ENCODE measurements around the gene TNFAIP8L2. TPM values are rescaled to one million over a fixed set of nuclear protein-coding genes. Genes with fewer than 3 reads are reported as not detected.

The TNFAIP8L2 gene
- total RNA-seq, 1 experiment from 2014 or later = not detected

DNA sequence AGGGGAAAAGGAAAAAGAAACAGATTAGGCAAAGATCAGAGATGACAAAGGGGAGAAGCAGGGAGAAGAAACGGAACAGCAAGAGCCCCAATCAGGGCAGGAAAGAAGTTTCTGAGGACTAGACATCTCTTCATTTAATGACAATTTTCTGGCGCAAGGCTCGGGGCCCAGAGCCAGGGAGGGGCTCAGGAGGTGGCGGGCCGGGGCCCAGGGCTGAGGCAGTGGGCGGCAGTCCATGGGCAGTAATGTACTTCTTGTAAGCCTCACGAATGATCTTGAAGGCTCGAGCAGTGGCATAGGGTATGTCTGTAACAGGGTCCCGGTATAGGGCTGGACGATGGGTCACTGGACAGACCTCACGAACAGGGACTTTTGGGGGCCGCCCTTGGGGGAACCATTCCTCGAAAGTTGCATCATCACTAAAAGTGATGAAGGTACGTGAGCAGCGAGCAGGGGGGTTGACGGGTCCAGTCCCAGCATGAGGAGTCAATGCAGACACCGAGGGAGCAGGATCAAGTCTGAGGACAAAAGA, 20.1 kb downstream of the TNFAIP8L2 start:
- Histone ChIP-seq H3K9me3 (ENCODE audit: control insufficient read depth, low read depth, low read length) (no peaks in the 10 kb centered on the region), H4K20me1 (ENCODE audit: control insufficient read depth, insufficient read depth, insufficient read length) (no peaks in the 10 kb centered on the region), H3T11ph (ENCODE audit: low read length) (no peak overlapping the region), H3K79me2 (ENCODE audit: insufficient read depth, low read length) (no peaks in the 10 kb centered on the region), H2BK5ac (ENCODE audit: insufficient read length, low read length) (no peak overlapping the region), H3K56ac (ENCODE audit: insufficient read length, low read depth, low read length) (no peak overlapping the region), H2BK120ac (ENCODE audit: low read depth, low read length, poor library complexity, severe bottlenecking) (no peak overlapping the region), H4K5ac (ENCODE audit: insufficient read length, low read depth, low read length) (no peak overlapping the region), H2BK12ac (ENCODE audit: insufficient read length, low read depth, low read length) (no peak overlapping the region), H2AFZ (ENCODE audit: low read length) (no peak overlapping the region), H3K23me2 (ENCODE audit: insufficient read length, low read depth, low read length, poor library complexity, severe bottlenecking) (no peaks in the 10 kb centered on the region), H3K18ac (ENCODE audit: insufficient read length, low read depth, low read length) (no peak overlapping the region), H3K9ac (ENCODE audit: extremely low read depth, insufficient read length, low read length) (no peak overlapping the region), H3K23ac (ENCODE audit: insufficient read length, low read depth, low read length) (no peak overlapping the region), H3K14ac (ENCODE audit: insufficient read depth, low read length) (no peak overlapping the region), H3K4me1 (ENCODE audit: insufficient read depth, low read length) (no peaks in the 10 kb centered on the region), H3K4me2 (ENCODE audit: insufficient read depth, insufficient read length, low read length) (no peak overlapping the region), H3K27ac (ENCODE audit: insufficient read length, low read depth, low read length) (no peak overlapping the region), H4K91ac (ENCODE audit: insufficient read length, low read depth, low read length) (no peak overlapping the region), H3K4ac (ENCODE audit: low read depth, low read length) (no peak overlapping the region), H2AK5ac (ENCODE audit: insufficient read length, low read length) (no peak overlapping the region), H3K27me3 (ENCODE audit: insufficient read depth, low read length) (no peaks in the 10 kb centered on the region), H4K8ac (replicated peaks; ENCODE audit: insufficient read length, low read depth, low read length) (no peak overlapping the region), H2BK15ac (ENCODE audit: low read depth, low read length) (no peak overlapping the region), H3K79me1 (ENCODE audit: insufficient read depth, low read depth, low read length, poor library complexity, severe bottlenecking) (no peaks in the 10 kb centered on the region), H2BK20ac (ENCODE audit: low read depth, low read length, poor library complexity, severe bottlenecking) (no peak overlapping the region)
- no peak for TF ChIP-seq CTCF (conservative IDR thresholded peaks at IDR 0.05)
- H3K9me3 Mint-ChIP-seq = no peaks in the 10 kb centered on the region
- DNase-seq = no peak
- H3K27me3 Mint-ChIP-seq (ENCODE audit: low read depth) = no peaks in the 10 kb centered on the region
- H3K4me1 Mint-ChIP-seq = no peaks in the 10 kb centered on the region
- no CpG with 5 or more reads among the region's 17 CpGs for WGBS (ENCODE audit: extremely low coverage, insufficient read length, low lambda C conversion rate)
- H3K4me3 Mint-ChIP-seq = no peak overlapping the region; a peak in 1 of 5 replicates
- H3K36me3 Mint-ChIP-seq (ENCODE audit: insufficient read depth in 1 of 3, low read depth in 3 of 3) = peaks cover 40 to 69% (median 61%) of the 10 kb centered on the region in 3 experiments; a peak in 6 of 7 replicates
- H3K27ac Mint-ChIP-seq = peak overlapping the region in 2 of 3 experiments; percentile 26 to 35; a peak in 2 of 7 replicates
